ENCODE measurements around the gene JUNB.

- no peak for TF ChIP-seq CTCF (IDR thresholded peaks at IDR 0.05)
- TF ChIP-seq POLR2A (IDR thresholded peaks at IDR 0.05), result no peak
Observed at GRCh38 chr19:12837225-12837624, 45.9 kb downstream of the JUNB start.
